Pancreas (tissue), 10 donors: ENCODE measurements around the gene OR52N5. TPM values are rescaled to one million over a fixed set of nuclear protein-coding genes. Genes with fewer than 3 reads are reported as not detected.

ENCODE experiments used
- ATAC-seq, 4 donors: fragments of 200-7000 bp; cut with Tn5 transposase; one replicate each; pipeline versions ENCODE4 v1.8.0 to v1.9.1; 2020; ENCODE audit warnings: mild to moderate bottlenecking in 4 of 4, moderate library complexity in 4 of 4
- DNase-seq, 6 donors: peaks; one replicate each; pipeline ENCODE4 v3.0.0-alpha.2; 2020
- FAIRE-seq: peaks from 2 replicates; lab custom pipeline; 2012; peaks lifted over from hg19 to GRCh38; lab: Jason Lieb, UNC
- H3K27ac ChIP-seq, 4 donors: fragments of 200-600 bp; sonication (generic); 1 replicate in 3 of 4; 2 replicates in 1 of 4; pipeline versions ENCODE4 v1.5.0 to v1.8.0; 2020
- H3K27me3 ChIP-seq, 4 donors: fragments of 200-600 bp; one replicate each; pipeline ENCODE4 v1.8.0; 2021
- H3K36me3 ChIP-seq, 3 donors: fragments of 200-600 bp; sonication (generic) in 1 of 3; one replicate each; pipeline versions ENCODE4 v1.5.0 to v1.8.0; 2020 to 2021
- H3K4me1 ChIP-seq, 3 donors: fragments of 200-600 bp; one replicate each; pipeline ENCODE4 v1.8.0; 2021
- H3K4me3 ChIP-seq, 4 donors: fragments of 200-600 bp; sonication (generic) in 2 of 4; one replicate each; pipeline versions ENCODE4 v1.5.0 to v1.8.0; 2020 to 2021
- H3K9me3 ChIP-seq, 4 donors: fragments of 200-600 bp; one replicate each; pipeline ENCODE4 v1.8.0; 2021
- CTCF ChIP-seq, 4 donors: fragments of 200-600 bp; sonication (generic) in 3 of 4; IDR thresholded peaks; one replicate each; pipeline versions ENCODE4 v1.5.0 to v1.8.0; 2021; ENCODE audit warnings: antibody characterized with exemption in 4 of 4
- WGBS, 2 donors: extraction: QIAGEN DNeasy Blood & Tissue Kit; methylation state at CpG; one replicate each; pipeline ENCODE4 v1.1.7; 2013; 5-methylcytosine and 5-hydroxymethylcytosine counted together
- intact Hi-C, 3 donors: fragments of 100-400 bp; cut with DNase I; formaldehyde crosslinking; loops; one replicate each; pipeline versions ENCODE4 v1.11.1 to v1.14.2; 2022
- polyA plus RNA-seq, 2 donors: library from polyadenylated mRNA; stranded (reverse); fragments of 200-250 nt; gene quantifications; one replicate each; pipeline ENCODE4 v1.2.3, GENCODE V29; 2013
- total RNA-seq, 6 donors: library from RNA; stranded (reverse); fragmentation: NEBNext Ultra II Directional in 4 of 6; extraction: Animal tissue kit (Norgen Biotek cat#: 25700) in 4 of 6; gene quantifications; one replicate each; pipeline versions ENCODE4 v1.2.1 to v1.2.4, GENCODE V29; 2021 to 2023
- donor health status: healthy with polysubstance abuse.
- donor health status: DM: no; HTN: no; CAD: no; lungs with moderate emphysema.
- donor health status: DM: no; HTN: no; CAD: no.
- donor health status: control.
- donor health status: control.
- donor health status: Bipolar disorder and iron deficiency.
- donor health status: DM: yes; HTN: yes; CAD: no.
- donor health status: DM: no; HTN: no; CAD: no.
- donor health status: DM: no; HTN: no; CAD: no.
- donor health status: DM: yes; HTN: yes; CAD: no.

The OR52N5 gene
- under 1 TPM in 1 of 6 donors, not detected in 5; 0.12 TPM for total RNA-seq
- polyA plus RNA-seq = not detected

GRCh38 chr11:5783255-5783654, at the start of gene OR52N5:
Gene OR52N5, minus strand, starts transcription at chr11:5783355. Its CDS starts 4,721 bp downstream, at chr11:5778634.
- Histone ChIP-seq H3K4me3 (no peak within 1 kb of the TSS), H3K4me1 (no peaks in the 10 kb centered on the region), H3K36me3 (no peaks in the 10 kb centered on the region), H3K27ac (no peak within 1 kb of the TSS), H3K27me3 (peaks cover 0 to 5% (median 0%) of the 10 kb centered on the region in 4 donors), H3K9me3 (no peaks in the 10 kb centered on the region)
- intact Hi-C loops = no loop called here
- DNase-seq (no peak), ATAC-seq (no peak), FAIRE-seq (no peak)
- TF ChIP-seq CTCF (IDR thresholded peaks at IDR 0.05) = no peak
- 27 to 39% methylated on average over 4 of the region's 4 CpGs for WGBS, 2 donors

- Histone ChIP-seq H3K36me3 (no peaks in the 10 kb centered on the region), H3K27me3 (no peaks in the 10 kb centered on the region), H3K4me3 (no peak overlapping the region), H3K4me1 (no peaks in the 10 kb centered on the region), H3K9me3 (no peaks in the 10 kb centered on the region), H3K27ac (no peak overlapping the region)
- no peak for DNase-seq
- intact Hi-C loops = no loop called here
- FAIRE-seq = no peak
- TF ChIP-seq CTCF (IDR thresholded peaks at IDR 0.05) = no peak
- 70 to 75% methylated on average over 6 of the region's 6 CpGs for WGBS, 2 donors
- ATAC-seq = no peak
Measured at GRCh38 chr11:5831196-5831829, 48.2 kb upstream of the OR52N5 start.

- intact Hi-C loops = no loop called here
- Histone ChIP-seq H3K4me3 (no peak overlapping the region), H3K36me3 (no peaks in the 10 kb centered on the region), H3K27me3 (no peaks in the 10 kb centered on the region), H3K27ac (no peak overlapping the region), H3K4me1 (no peaks in the 10 kb centered on the region), H3K9me3 (no peaks in the 10 kb centered on the region)
- ATAC-seq (no peak), DNase-seq (no peak), FAIRE-seq (no peak)
- WGBS, 2 donors = 60 to 69% methylated on average over 1 of the region's 1 CpG
- TF ChIP-seq CTCF (IDR thresholded peaks at IDR 0.05) = no peak
Measured at GRCh38 chr11:5818245-5818886, 35.2 kb upstream of the OR52N5 start.

GRCh38 chr11:5815534-5815933, 32.4 kb upstream of the OR52N5 start:
- ATAC-seq (peak in 2 of 4 donors; percentile 17 to 20), FAIRE-seq (no peak), DNase-seq (no peak)
- WGBS, 2 donors = 37 to 51% methylated on average over 4 of the region's 4 CpGs
- no peaks in the 10 kb centered on the region for H3K36me3 ChIP-seq
- intact Hi-C loops = no loop called here
- H3K27ac ChIP-seq = no peak overlapping the region
- H3K9me3 ChIP-seq = no peaks in the 10 kb centered on the region
- H3K27me3 ChIP-seq = no peaks in the 10 kb centered on the region
- TF ChIP-seq CTCF (IDR thresholded peaks at IDR 0.05) = no peak
- H3K4me1 ChIP-seq = no peaks in the 10 kb centered on the region
- H3K4me3 ChIP-seq = no peak overlapping the region
